ENCODE data around the gene TTC16. TPM values are rescaled to one million over a fixed set of nuclear protein-coding genes. Genes with fewer than 3 reads are reported as not detected.

Gene TTC16
- total RNA-seq, 1 donor from 2014 or later: not detected

- FAIRE-seq (no peak), DNase-seq (ENCODE audit: low read depth) (no peak)
- H3K4me2 ChIP-seq (ENCODE audit: low read length): no peak overlapping the region
- H3K27me3 ChIP-seq (ENCODE audit: insufficient read depth, low read length): no peaks in the 10 kb centered on the region
- no peak overlapping the region for H3K9ac ChIP-seq (ENCODE audit: low read length)
- peaks cover 9% of the 10 kb centered on the region for H3K79me2 ChIP-seq (ENCODE audit: insufficient read depth, low read length)
- Mint-ChIP-seq H3K27ac (ENCODE audit: unreplicated experiment) (no peak overlapping the region), H3K4me3 (ENCODE audit: unreplicated experiment) (no peak overlapping the region), H3K4me1 (ENCODE audit: low read depth, unreplicated experiment) (peaks cover 2% of the 10 kb centered on the region), H3K9me3 (ENCODE audit: unreplicated experiment) (no peaks in the 10 kb centered on the region), H3K36me3 (ENCODE audit: low read depth, unreplicated experiment) (peaks cover 12% of the 10 kb centered on the region), H3K27me3 (ENCODE audit: low read depth, unreplicated experiment) (peaks cover 4% of the 10 kb centered on the region)
- H4K20me1 ChIP-seq (ENCODE audit: insufficient read depth, low read length): peaks cover 40% of the 10 kb centered on the region
- peaks cover 12% of the 10 kb centered on the region for H3K4me1 ChIP-seq (ENCODE audit: insufficient read depth, low read length)
- no peaks in the 10 kb centered on the region for H3K36me3 ChIP-seq (ENCODE audit: insufficient read depth, low read length)
- no peak overlapping the region for H2AFZ ChIP-seq (ENCODE audit: low read depth, low read length)
- no peak overlapping the region for H3K4me3 ChIP-seq (ENCODE audit: insufficient read depth, low read depth, low read length)
- H3K9me3 ChIP-seq (ENCODE audit: insufficient read depth, low read depth, low read length): no peaks in the 10 kb centered on the region
- TF ChIP-seq CTCF (IDR thresholded peaks at IDR 0.05; ENCODE audit: insufficient read depth, low read depth, low read length) (no peak), EZH2 (IDR thresholded peaks at IDR 0.05; ENCODE audit: insufficient read depth, low read length) (no peak)
- no peak overlapping the region for H3K27ac ChIP-seq (ENCODE audit: low read depth, low read length)
Observed at GRCh38 chr9:127711226-127711701, 4.6 kb upstream of the TTC16 start.

GRCh38 chr9:127711831-127712274 lies 4.0 kb upstream of the TTC16 start:
- H3K27ac Mint-ChIP-seq (ENCODE audit: unreplicated experiment): no peak overlapping the region
- no peak overlapping the region for H3K27ac ChIP-seq (ENCODE audit: low read depth, low read length)

More at GRCh38 chr9:127711831-127712274, 4.0 kb upstream of the TTC16 start:
- H3K4me2 ChIP-seq (ENCODE audit: low read length): no peak overlapping the region
- Mint-ChIP-seq H3K4me1 (ENCODE audit: low read depth, unreplicated experiment) (peaks cover 2% of the 10 kb centered on the region), H3K4me3 (ENCODE audit: unreplicated experiment) (no peak overlapping the region), H3K36me3 (ENCODE audit: low read depth, unreplicated experiment) (peaks cover 12% of the 10 kb centered on the region), H3K27me3 (ENCODE audit: low read depth, unreplicated experiment) (peaks cover 4% of the 10 kb centered on the region), H3K9me3 (ENCODE audit: unreplicated experiment) (no peaks in the 10 kb centered on the region)
- no peak overlapping the region for H2AFZ ChIP-seq (ENCODE audit: low read depth, low read length)
- H3K79me2 ChIP-seq (ENCODE audit: insufficient read depth, low read length): peaks cover 9% of the 10 kb centered on the region
- H4K20me1 ChIP-seq (ENCODE audit: insufficient read depth, low read length): peaks cover 40% of the 10 kb centered on the region
- H3K9me3 ChIP-seq (ENCODE audit: insufficient read depth, low read depth, low read length): no peaks in the 10 kb centered on the region
- no peaks in the 10 kb centered on the region for H3K27me3 ChIP-seq (ENCODE audit: insufficient read depth, low read length)
- no peak overlapping the region for H3K4me3 ChIP-seq (ENCODE audit: insufficient read depth, low read depth, low read length)
- DNase-seq (ENCODE audit: low read depth) (no peak), FAIRE-seq (no peak)
- peaks cover 12% of the 10 kb centered on the region for H3K4me1 ChIP-seq (ENCODE audit: insufficient read depth, low read length)
- TF ChIP-seq EZH2 (IDR thresholded peaks at IDR 0.05; ENCODE audit: insufficient read depth, low read length) (no peak), CTCF (IDR thresholded peaks at IDR 0.05; ENCODE audit: insufficient read depth, low read depth, low read length) (no peak)
- H3K36me3 ChIP-seq (ENCODE audit: insufficient read depth, low read length): no peaks in the 10 kb centered on the region
- no peak overlapping the region for H3K9ac ChIP-seq (ENCODE audit: low read length)
